ENCODE data around the gene MYO5B. TPM values are rescaled to one million over a fixed set of nuclear protein-coding genes. Genes with fewer than 3 reads are reported as not detected.

The MYO5B gene
- total RNA-seq, 1 donor from 2014 or later = 6.7 TPM

- H3K4me1 Mint-ChIP-seq = peaks cover 18% of the 10 kb centered on the region
- TF ChIP-seq CTCF (IDR thresholded peaks at IDR 0.05) (no peak), EZH2 (IDR thresholded peaks at IDR 0.05) (no peak), EZH2phosphoT487 (IDR thresholded peaks at IDR 0.05) (no peak)
- Histone ChIP-seq H3K4me2 (no peak overlapping the region), H3K27me3 (no peaks in the 10 kb centered on the region), H3K4me1 (peaks cover 10% of the 10 kb centered on the region), H3K9me3 (ENCODE audit: low read depth) (no peaks in the 10 kb centered on the region), H3K79me2 (ENCODE audit: low read depth) (no peaks in the 10 kb centered on the region), H2AFZ (replicated peaks) (no peak overlapping the region), H3K4me3 (no peak overlapping the region), H4K20me1 (ENCODE audit: low read depth) (no peaks in the 10 kb centered on the region), H3K27ac (peak overlapping the region; percentile 25), H3F3A (ENCODE audit: low read depth) (peaks cover 8% of the 10 kb centered on the region), H3K9ac (no peak overlapping the region), H3K36me3 (no peaks in the 10 kb centered on the region)
- no peak overlapping the region for H3K27ac Mint-ChIP-seq
- no peaks in the 10 kb centered on the region for H3K36me3 Mint-ChIP-seq
- peaks cover 2% of the 10 kb centered on the region for H3K9me3 Mint-ChIP-seq
- H3K27me3 Mint-ChIP-seq (ENCODE audit: insufficient read depth, low read depth) = peaks cover 5% of the 10 kb centered on the region
- H3K4me3 Mint-ChIP-seq = no peak overlapping the region
- peak; percentile 23 for DNase-seq (ENCODE audit: low spot score)
Measured at GRCh38 chr18:50042611-50043010, 152.3 kb downstream of the MYO5B start.

- H3K9ac ChIP-seq = no peak overlapping the region
- Mint-ChIP-seq H3K9me3 (peaks cover 2% of the 10 kb centered on the region), H3K4me1 (peaks cover 15% of the 10 kb centered on the region), H3K27me3 (ENCODE audit: insufficient read depth, low read depth) (peaks cover 5% of the 10 kb centered on the region), H3K4me3 (no peak overlapping the region), H3K36me3 (no peaks in the 10 kb centered on the region), H3K27ac (no peak overlapping the region)
- peaks cover 10% of the 10 kb centered on the region for H3K4me1 ChIP-seq
- no peak overlapping the region for H3K4me3 ChIP-seq
- no peaks in the 10 kb centered on the region for H3K9me3 ChIP-seq (ENCODE audit: low read depth)
- H2AFZ ChIP-seq (replicated peaks) = no peak overlapping the region
- H3K27ac ChIP-seq = no peak overlapping the region
- H3K27me3 ChIP-seq = no peaks in the 10 kb centered on the region
- no peak overlapping the region for H3K4me2 ChIP-seq
- DNase-seq (ENCODE audit: low spot score) = no peak
- peaks cover 8% of the 10 kb centered on the region for H3F3A ChIP-seq (ENCODE audit: low read depth)
- H4K20me1 ChIP-seq (ENCODE audit: low read depth) = no peaks in the 10 kb centered on the region
- no peak for TF ChIP-seq CTCF (IDR thresholded peaks at IDR 0.05)
- TF ChIP-seq EZH2 (IDR thresholded peaks at IDR 0.05) = no peak
- TF ChIP-seq EZH2phosphoT487 (IDR thresholded peaks at IDR 0.05) = no peak
- H3K36me3 ChIP-seq = no peaks in the 10 kb centered on the region
- H3K79me2 ChIP-seq (ENCODE audit: low read depth) = no peaks in the 10 kb centered on the region
Measured at GRCh38 chr18:50039746-50040145, 155.2 kb downstream of the MYO5B start.

GRCh38 chr18:50038448-50038847, 156.5 kb downstream of the MYO5B start:
- no peak overlapping the region for H2AFZ ChIP-seq (replicated peaks)

More at GRCh38 chr18:50038448-50038847, 156.5 kb downstream of the MYO5B start:
- no peak for TF ChIP-seq EZH2 (IDR thresholded peaks at IDR 0.05)
- no peak for TF ChIP-seq EZH2phosphoT487 (IDR thresholded peaks at IDR 0.05)
- TF ChIP-seq CTCF (IDR thresholded peaks at IDR 0.05) = no peak
- H3K36me3 Mint-ChIP-seq = no peaks in the 10 kb centered on the region
- Histone ChIP-seq H3K27me3 (no peaks in the 10 kb centered on the region), H3K9me3 (ENCODE audit: low read depth) (no peaks in the 10 kb centered on the region), H4K20me1 (ENCODE audit: low read depth) (no peaks in the 10 kb centered on the region), H3K79me2 (ENCODE audit: low read depth) (no peaks in the 10 kb centered on the region), H3K4me3 (no peak overlapping the region), H3K9ac (no peak overlapping the region), H3K4me1 (peaks cover 10% of the 10 kb centered on the region), H3F3A (ENCODE audit: low read depth) (peaks cover 8% of the 10 kb centered on the region), H3K36me3 (no peaks in the 10 kb centered on the region), H3K27ac (no peak overlapping the region), H3K4me2 (no peak overlapping the region)
- H3K27me3 Mint-ChIP-seq (ENCODE audit: insufficient read depth, low read depth) = peaks cover 5% of the 10 kb centered on the region
- H3K4me3 Mint-ChIP-seq = no peak overlapping the region
- H3K9me3 Mint-ChIP-seq = peaks cover 2% of the 10 kb centered on the region
- no peak for DNase-seq (ENCODE audit: low spot score)
- H3K27ac Mint-ChIP-seq = no peak overlapping the region
- peaks cover 12% of the 10 kb centered on the region for H3K4me1 Mint-ChIP-seq
